Endodermal cell (in vitro differentiated cells): ENCODE results near the gene MARCHF11. TPM values are rescaled to one million over a fixed set of nuclear protein-coding genes. Genes with fewer than 3 reads are reported as not detected.

Experiments
- DNase-seq: peaks from one replicate; pipeline ENCODE4 v3.0.0-alpha.2; 2017
- H3K27ac ChIP-seq: 2 replicates; pipeline ENCODE4 v1.5.1; 2013; ENCODE audit warnings: mild to moderate bottlenecking, low read depth, low read length, moderate library complexity
- H3K27me3 ChIP-seq: 2 replicates; pipeline ENCODE4 v1.6.1; 2013; ENCODE audit warnings: mild to moderate bottlenecking, low read length, moderate library complexity; ENCODE audit not compliant: insufficient read depth, control insufficient read depth, poor library complexity, severe bottlenecking
- H3K36me3 ChIP-seq: 2 replicates; pipeline ENCODE4 v1.7.0; 2013; ENCODE audit warnings: mild to moderate bottlenecking, low read length, moderate library complexity; ENCODE audit not compliant: control insufficient read depth, insufficient read depth
- H3K4me1 ChIP-seq: one replicate; pipeline ENCODE4 v1.7.0; 2013; ENCODE audit warnings: low read length; ENCODE audit not compliant: control insufficient read depth, insufficient read depth
- H3K4me3 ChIP-seq: 2 replicates; pipeline ENCODE4 v1.5.1; 2013; ENCODE audit warnings: mild to moderate bottlenecking, low read length, moderate library complexity
- H3K9ac ChIP-seq: 2 replicates; pipeline ENCODE4 v1.6.1; 2013; ENCODE audit warnings: mild to moderate bottlenecking, low read length, moderate library complexity; ENCODE audit not compliant: poor library complexity, severe bottlenecking; ENCODE audit errors: extremely low read depth
- H3K9me3 ChIP-seq: 2 replicates; pipeline ENCODE4 v1.6.1; 2013; ENCODE audit warnings: mild to moderate bottlenecking, low read length, moderate library complexity; ENCODE audit not compliant: control insufficient read depth
- H3K27ac Mint-ChIP-seq: 2 replicates; pipeline ENCODE4 v1.8.0; 2020; ENCODE audit warnings: mixed read lengths
- H3K27me3 Mint-ChIP-seq: 2 replicates; pipeline ENCODE4 v1.8.0; 2021; ENCODE audit warnings: mild to moderate bottlenecking, mixed read lengths; ENCODE audit not compliant: insufficient read depth
- H3K36me3 Mint-ChIP-seq: 2 replicates; pipeline ENCODE4 v1.8.0; 2020; ENCODE audit warnings: low read depth, mixed read lengths
- H3K4me1 Mint-ChIP-seq: 2 replicates; pipeline ENCODE4 v1.8.0; 2020; ENCODE audit warnings: mixed read lengths
- H3K4me3 Mint-ChIP-seq: 2 replicates; pipeline ENCODE4 v1.8.0; 2020; ENCODE audit warnings: mild to moderate bottlenecking, moderate library complexity, mixed read lengths
- H3K9me3 Mint-ChIP-seq: 2 replicates; pipeline ENCODE4 v1.8.0; 2020; ENCODE audit warnings: mild to moderate bottlenecking, mixed read lengths
- CTCF ChIP-seq: fragments of 200-600 bp; sonication (generic); conservative IDR thresholded peaks from 2 replicates; pipeline ENCODE4 v1.5.0; 2021; ENCODE audit warnings: antibody characterized with exemption, mild to moderate bottlenecking
- WGBS, 2 experiments: methylation state at CpG; one replicate each; pipeline versions ENCODE4 v1.1.5 to v1.1.7; 2013; ENCODE audit warnings: missing lambda C conversion rate in 2 of 2, mixed read lengths in 1 of 2; ENCODE audit not compliant: insufficient coverage in 1 of 2, insufficient read length in 1 of 2; 5-methylcytosine and 5-hydroxymethylcytosine counted together
- total RNA-seq, 2 donors: library from RNA; stranded (reverse); fragmentation: NEBNext Ultra II Directional in 1 of 2; extraction: Animal tissue kit (Norgen Biotek cat#: 25700) in 1 of 2; gene quantifications; 2 replicates in 1 of 2; 3 replicates in 1 of 2; pipeline ENCODE4 v1.2.1, GENCODE V29; 2021

Gene MARCHF11
- total RNA-seq, 2 donors from 2014 or later = 19.0 to 19.9 TPM

GRCh38 chr5:16043349-16043965 is 136.1 kb downstream of the MARCHF11 start:
- Mint-ChIP-seq H3K36me3 (no peaks in the 10 kb centered on the region), H3K27ac (no peak overlapping the region), H3K4me1 (peaks cover 3% of the 10 kb centered on the region), H3K27me3 (no peaks in the 10 kb centered on the region), H3K4me3 (no peak overlapping the region), H3K9me3 (no peaks in the 10 kb centered on the region)
- Histone ChIP-seq H3K27me3 (no peaks in the 10 kb centered on the region), H3K4me3 (no peak overlapping the region), H3K4me1 (no peaks in the 10 kb centered on the region), H3K27ac (no peak overlapping the region), H3K9ac (no peak overlapping the region), H3K36me3 (no peaks in the 10 kb centered on the region), H3K9me3 (no peaks in the 10 kb centered on the region)
- WGBS, 2 experiments = 92 to 100% methylated on average over 1 to 5 of the region's 5 CpGs
- TF ChIP-seq CTCF = no peak
- no peak for DNase-seq

- H3K27ac ChIP-seq = no peak overlapping the region
- Mint-ChIP-seq H3K4me1 (peaks cover 3% of the 10 kb centered on the region), H3K27me3 (peaks cover 3% of the 10 kb centered on the region), H3K36me3 (no peaks in the 10 kb centered on the region), H3K4me3 (no peak overlapping the region), H3K27ac (no peak overlapping the region), H3K9me3 (no peaks in the 10 kb centered on the region)
- no peaks in the 10 kb centered on the region for H3K27me3 ChIP-seq
- no peak overlapping the region for H3K4me3 ChIP-seq
- WGBS, 2 experiments = 89% methylated on average over 5 to 7 of the region's 8 CpGs
- no peaks in the 10 kb centered on the region for H3K36me3 ChIP-seq
- H3K9ac ChIP-seq = no peak overlapping the region
- TF ChIP-seq CTCF = no peak
- no peaks in the 10 kb centered on the region for H3K4me1 ChIP-seq
- DNase-seq = no peak
- no peaks in the 10 kb centered on the region for H3K9me3 ChIP-seq
These were observed 142.3 kb downstream of the MARCHF11 start for GRCh38 chr5:16037121-16037845.

- Histone ChIP-seq H3K27ac (no peak overlapping the region), H3K36me3 (no peaks in the 10 kb centered on the region), H3K9me3 (no peaks in the 10 kb centered on the region), H3K9ac (no peak overlapping the region), H3K4me3 (no peak overlapping the region), H3K4me1 (no peaks in the 10 kb centered on the region), H3K27me3 (no peaks in the 10 kb centered on the region)
- H3K27me3 Mint-ChIP-seq = peaks cover 3% of the 10 kb centered on the region
- H3K4me3 Mint-ChIP-seq = no peak overlapping the region
- 87 to 92% methylated on average over 4 to 8 of the region's 8 CpGs for WGBS, 2 experiments
- no peaks in the 10 kb centered on the region for H3K9me3 Mint-ChIP-seq
- no peaks in the 10 kb centered on the region for H3K36me3 Mint-ChIP-seq
- no peak for TF ChIP-seq CTCF
- no peak overlapping the region for H3K27ac Mint-ChIP-seq
- H3K4me1 Mint-ChIP-seq = no peaks in the 10 kb centered on the region
- no peak for DNase-seq
These were observed 145.1 kb downstream of the MARCHF11 start for GRCh38 chr5:16034319-16035001.
